ENCODE results near the gene EHD1. TPM values are rescaled to one million over a fixed set of nuclear protein-coding genes. Genes with fewer than 3 reads are reported as not detected.

The EHD1 gene
- total and polyA plus RNA-seq, 9 of the 15 experiments (the other 6 are each of a cell fraction or from before 2014, with no cell fraction given) = 0.46 to 65.0 (median 16.4) TPM

- TF ChIP-seq KDM5B (IDR thresholded peaks at IDR 0.05; ENCODE audit: insufficient replicate concordance, low read depth, low read length) (peak; percentile 49), HOXB6 (CRISPR knock-in tag; IDR thresholded peaks at IDR 0.05; ENCODE audit: borderline replicate concordance) (no peak), MCM3 (IDR thresholded peaks at IDR 0.05) (no peak), PPARD (CRISPR knock-in tag; IDR thresholded peaks at IDR 0.05) (no peak), SIRT6 (IDR thresholded peaks at IDR 0.05; ENCODE audit: low read depth, low read length) (no peak), POLR2A (conservative IDR thresholded peaks at IDR 0.05) (peak; percentile 86), ZNF668 (CRISPR knock-in tag; IDR thresholded peaks at IDR 0.05) (no peak), ZBTB26 (CRISPR knock-in tag; IDR thresholded peaks at IDR 0.05) (no peak), E2F5 (CRISPR knock-in tag; IDR thresholded peaks at IDR 0.05) (no peak), GMEB1 (CRISPR knock-in tag; IDR thresholded peaks at IDR 0.05) (peak; percentile 36; the same call in 1 of the 2 replicates), E2F8 (IDR thresholded peaks at IDR 0.05; ENCODE audit: low read depth, partially characterized antibody) (no peak), CHD2 (IDR thresholded peaks at IDR 0.05; ENCODE audit: low read depth, low read length) (peak; percentile 39; the same call in 1 of the 2 replicates), E2F3 (CRISPR knock-in tag; IDR thresholded peaks at IDR 0.05) (0 out of 2 replicates have a peak, but pooled peaks have one; percentile 20), MBD2 (IDR thresholded peaks at IDR 0.05; ENCODE audit: borderline replicate concordance, low read depth) (peak; percentile 93), ZNF444 (CRISPR knock-in tag; IDR thresholded peaks at IDR 0.05) (no peak), CEBPG (CRISPR knock-in tag; IDR thresholded peaks at IDR 0.05) (peak; percentile 59), CEBPG (tag; conservative IDR thresholded peaks at IDR 0.05 in 1 of 2, IDR thresholded peaks at IDR 0.05 in 1 of 2) (no peak; a peak in 3 of 4 replicates), MAZ (CRISPR knock-in tag; conservative IDR thresholded peaks at IDR 0.05 in 1 of 2, IDR thresholded peaks at IDR 0.05 in 1 of 2) (peak; percentile 48 to 89; a peak in 3 of 4 replicates), FOXP4 (CRISPR knock-in tag; IDR thresholded peaks at IDR 0.05; ENCODE audit: borderline replicate concordance) (no peak)
These were observed 38.6 kb upstream of the EHD1 start, which contains the start of gene ATG2A (continued) for GRCh38 chr11:64916775-64917662.

Data from K562 (cell line).